Spleen (tissue), 11 donors: Measurements from ENCODE around the gene GARIN6. TPM values are rescaled to one million over a fixed set of nuclear protein-coding genes. Genes with fewer than 3 reads are reported as not detected.

Experiments
- DNase-seq: peaks from one replicate; pipeline ENCODE4 v3.0.0-alpha.2; 2020
- H3K27ac ChIP-seq, 8 donors: fragments of 200-600 bp; sonication (generic) in 7 of 8; 1 replicate in 4 of 8; 2 replicates in 4 of 8; pipeline versions ENCODE4 v1.5.0 to v1.8.0; 2016 to 2021; ENCODE audit warnings: inconsistent platforms in 4 of 8, mild to moderate bottlenecking in 4 of 8, moderate library complexity in 1 of 8
- H3K27me3 ChIP-seq, 7 donors: fragments of 200-600 bp; sonication (generic) in 6 of 7; replicated peaks in 1 of 7; 1 replicate in 4 of 7; 2 replicates in 3 of 7; pipeline versions ENCODE4 v1.5.0 to v1.8.0; 2016 to 2021; ENCODE audit warnings: inconsistent platforms in 3 of 7, mild to moderate bottlenecking in 1 of 7
- H3K36me3 ChIP-seq, 6 donors: fragments of 200-600 bp; sonication (generic) in 5 of 6; 1 replicate in 4 of 6; 2 replicates in 2 of 6; pipeline versions ENCODE4 v1.5.0 to v1.8.0; 2016 to 2021; ENCODE audit warnings: inconsistent platforms in 2 of 6
- H3K4me1 ChIP-seq, 6 donors: fragments of 200-600 bp; sonication (generic) in 5 of 6; 1 replicate in 3 of 6; 2 replicates in 3 of 6; pipeline versions ENCODE4 v1.5.0 to v1.8.0; 2016 to 2021; ENCODE audit warnings: inconsistent platforms in 3 of 6
- H3K4me3 ChIP-seq, 8 donors: fragments of 200-600 bp; sonication (generic) in 7 of 8; 1 replicate in 4 of 8; 2 replicates in 4 of 8; pipeline versions ENCODE4 v1.5.0 to v1.8.0; 2016 to 2021; ENCODE audit warnings: inconsistent platforms in 4 of 8, mild to moderate bottlenecking in 4 of 8, moderate library complexity in 2 of 8
- H3K9me3 ChIP-seq, 8 donors: fragments of 200-600 bp; sonication (generic) in 7 of 8; 1 replicate in 4 of 8; 2 replicates in 4 of 8; pipeline versions ENCODE4 v1.5.0 to v1.8.0; 2016 to 2021; ENCODE audit warnings: inconsistent platforms in 4 of 8
- POLR2A ChIP-seq, 3 donors: fragments of 450-650 bp; IDR thresholded peaks; one replicate each; pipeline ENCODE4 v1.5.1; 2017; ENCODE audit warnings: antibody characterized with exemption in 3 of 3, mild to moderate bottlenecking in 1 of 3
- POLR2AphosphoS5 ChIP-seq, 3 donors: sonication (generic); formaldehyde crosslinking; IDR thresholded peaks; one replicate each; pipeline ENCODE4 v1.5.1; 2017; ENCODE audit warnings: antibody characterized with exemption in 3 of 3
- WGBS, 5 donors: extraction: QIAGEN DNeasy Blood & Tissue Kit in 3 of 5; methylation state at CpG; one replicate each; pipeline versions ENCODE4 v1.1.5 to v1.1.7; 2013 to 2018; 5-methylcytosine and 5-hydroxymethylcytosine counted together
- intact Hi-C: fragments of 100-400 bp; cut with DNase I; formaldehyde crosslinking; loops from one replicate; pipeline ENCODE4 v1.15.0; 2023; ENCODE audit warnings: low total_unique reads
- polyA plus RNA-seq, 3 donors: library from polyadenylated mRNA; stranded (reverse); fragments of 200-250 nt; gene quantifications; one replicate each; pipeline ENCODE4 v1.2.1, GENCODE V29; 2013
- total RNA-seq, 7 donors: library from RNA; depleted of rRNA in 3 of 7; stranded (reverse); fragments of >200 nt in 3 of 7; fragmentation: NEBNext Ultra II Directional in 4 of 7; extraction: Animal tissue kit (Norgen Biotek cat#: 25700) in 4 of 7; gene quantifications; one replicate each; pipeline versions ENCODE4 v1.1.0 to v1.2.1, GENCODE V29; 2016 to 2021
- TF ChIP-seq, protein P1 (sequence below), 11 experiments: fragments of 200-600 bp in 7 of 11; fragments of 450-650 bp in 4 of 11; sonication (generic) in 4 of 11; IDR thresholded peaks in 8 of 11; conservative IDR thresholded peaks in 3 of 11; 1 replicate in 7 of 11; 2 replicates in 4 of 11; pipeline versions ENCODE4 v1.4.0 to v1.8.0; 2016 to 2021; ENCODE audit warnings: antibody characterized with exemption in 11 of 11, inconsistent platforms in 4 of 11, mild to moderate bottlenecking in 1 of 11
- donor health status: healthy with polysubstance abuse.
- donor health status: DM: no; HTN: no; CAD: no; lungs with moderate emphysema.
- donor health status: DM: no; HTN: no; CAD: no.
- donor health status: Bipolar disorder and iron deficiency.
- donor health status: healthy.
- donor health status: DM: no; HTN: no; CAD: no.
- donor health status: DM: yes; HTN: yes; CAD: no.

Gene GARIN6
- total and polyA plus RNA-seq, 10 donors, result not detected

DNA sequence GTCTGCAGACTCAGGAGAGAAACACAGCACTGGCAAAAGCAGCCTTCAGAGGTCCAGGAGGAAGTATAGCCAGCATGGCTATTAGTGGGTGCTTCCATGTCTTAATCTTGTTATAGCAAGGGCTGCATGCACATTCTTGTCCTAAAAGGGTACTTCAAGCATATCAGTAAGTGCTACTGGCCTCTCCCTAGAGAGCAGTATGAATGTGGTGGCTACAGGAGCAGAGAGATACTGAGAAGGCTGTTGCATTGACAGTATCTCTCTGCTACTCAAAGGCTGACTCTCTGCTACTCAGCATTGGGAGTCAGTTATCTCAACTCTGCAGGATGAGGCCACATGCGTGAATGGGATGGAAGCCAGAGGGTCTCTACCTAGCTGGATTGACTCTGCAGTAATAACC, 2.0 kb downstream of the GARIN6 start:
- no peaks in the 10 kb centered on the region for H3K36me3 ChIP-seq
- H3K4me1 ChIP-seq, result no peaks in the 10 kb centered on the region
- H3K27ac ChIP-seq, result no peak overlapping the region
- intact Hi-C loops, result no loop called here
- H3K9me3 ChIP-seq, result no peaks in the 10 kb centered on the region
- DNase-seq, result no peak
- no peak overlapping the region for H3K4me3 ChIP-seq
- no peak for TF ChIP-seq POLR2A (IDR thresholded peaks at IDR 0.05)
- TF ChIP-seq, protein P1, sequence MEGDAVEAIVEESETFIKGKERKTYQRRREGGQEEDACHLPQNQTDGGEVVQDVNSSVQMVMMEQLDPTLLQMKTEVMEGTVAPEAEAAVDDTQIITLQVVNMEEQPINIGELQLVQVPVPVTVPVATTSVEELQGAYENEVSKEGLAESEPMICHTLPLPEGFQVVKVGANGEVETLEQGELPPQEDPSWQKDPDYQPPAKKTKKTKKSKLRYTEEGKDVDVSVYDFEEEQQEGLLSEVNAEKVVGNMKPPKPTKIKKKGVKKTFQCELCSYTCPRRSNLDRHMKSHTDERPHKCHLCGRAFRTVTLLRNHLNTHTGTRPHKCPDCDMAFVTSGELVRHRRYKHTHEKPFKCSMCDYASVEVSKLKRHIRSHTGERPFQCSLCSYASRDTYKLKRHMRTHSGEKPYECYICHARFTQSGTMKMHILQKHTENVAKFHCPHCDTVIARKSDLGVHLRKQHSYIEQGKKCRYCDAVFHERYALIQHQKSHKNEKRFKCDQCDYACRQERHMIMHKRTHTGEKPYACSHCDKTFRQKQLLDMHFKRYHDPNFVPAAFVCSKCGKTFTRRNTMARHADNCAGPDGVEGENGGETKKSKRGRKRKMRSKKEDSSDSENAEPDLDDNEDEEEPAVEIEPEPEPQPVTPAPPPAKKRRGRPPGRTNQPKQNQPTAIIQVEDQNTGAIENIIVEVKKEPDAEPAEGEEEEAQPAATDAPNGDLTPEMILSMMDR (IDR thresholded peaks at IDR 0.05 in 8 of 11, conservative IDR thresholded peaks at IDR 0.05 in 3 of 11), result no peak
- TF ChIP-seq POLR2AphosphoS5 (IDR thresholded peaks at IDR 0.05), result no peak
- no peaks in the 10 kb centered on the region for H3K27me3 ChIP-seq
- 45 to 78% (median 69%) methylated on average over 1 of the region's 1 CpG for WGBS, 5 donors

DNA sequence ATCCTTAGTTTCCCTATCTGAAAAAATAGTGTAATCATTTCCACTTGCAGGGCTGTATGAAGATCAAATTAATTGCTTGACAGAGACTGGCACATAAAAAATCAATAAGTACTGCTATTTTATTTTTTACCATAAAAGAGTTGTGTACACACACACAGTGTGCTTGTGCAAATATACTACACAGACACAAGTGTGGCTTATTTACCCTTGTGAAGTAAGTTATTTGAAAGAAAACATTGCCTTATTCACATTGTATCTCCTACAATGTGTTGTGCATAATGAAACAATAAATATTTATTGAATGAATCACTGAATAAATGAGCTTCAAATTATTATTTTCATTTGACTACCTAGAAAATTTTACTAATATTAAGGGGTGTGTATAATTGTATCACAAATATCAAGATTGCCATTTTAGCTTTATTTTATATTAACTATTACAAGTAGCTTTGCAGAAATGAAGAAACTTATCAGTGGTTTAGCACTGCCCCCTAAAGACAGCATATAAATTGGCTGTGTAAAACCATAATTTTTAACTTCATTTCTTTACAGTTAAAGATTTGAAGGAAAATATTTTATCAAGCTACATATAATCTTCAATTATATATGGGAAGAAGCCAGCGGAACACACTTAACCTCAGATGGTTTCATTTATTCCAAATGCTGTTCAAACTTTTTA, 11.3 kb downstream of the GARIN6 start:
- Histone ChIP-seq H3K36me3 (no peaks in the 10 kb centered on the region), H3K27ac (no peak overlapping the region), H3K4me1 (no peaks in the 10 kb centered on the region), H3K9me3 (no peaks in the 10 kb centered on the region), H3K4me3 (no peak overlapping the region), H3K27me3 (no peaks in the 10 kb centered on the region)
- TF ChIP-seq, protein P1 (IDR thresholded peaks at IDR 0.05 in 8 of 11, conservative IDR thresholded peaks at IDR 0.05 in 3 of 11), result no peak
- TF ChIP-seq POLR2AphosphoS5 (IDR thresholded peaks at IDR 0.05), result no peak
- no peak for TF ChIP-seq POLR2A (IDR thresholded peaks at IDR 0.05)
- intact Hi-C loops, result no loop called here
- DNase-seq, result no peak
- 82 to 94% (median 83%) methylated on average over 1 of the region's 1 CpG for WGBS, 5 donors

DNA sequence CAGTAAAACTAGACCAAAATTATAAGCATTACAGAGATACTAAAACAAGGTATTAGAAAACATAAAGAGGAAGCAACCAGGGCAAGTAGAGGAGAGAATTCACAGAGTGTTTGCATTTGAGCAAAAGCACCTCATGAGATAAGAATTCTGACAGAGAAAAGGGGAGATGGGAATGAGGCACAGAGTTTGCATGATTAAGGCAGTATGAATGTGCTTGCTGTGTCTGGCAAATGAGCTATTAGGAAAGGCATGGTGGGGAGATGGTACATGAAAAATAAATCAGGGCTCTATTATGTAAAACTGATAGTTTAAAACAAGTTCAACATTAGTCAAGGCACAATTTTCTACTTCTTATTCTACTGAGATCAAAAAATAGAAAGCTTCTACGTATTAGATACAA, 23.1 kb downstream of the GARIN6 start:
- Histone ChIP-seq H3K36me3 (no peaks in the 10 kb centered on the region), H3K4me3 (no peak overlapping the region), H3K27me3 (no peaks in the 10 kb centered on the region), H3K27ac (no peak overlapping the region), H3K4me1 (no peaks in the 10 kb centered on the region), H3K9me3 (peaks cover 0 to 18% (median 7%) of the 10 kb centered on the region in 8 donors)
- no peak for DNase-seq
- no peak for TF ChIP-seq POLR2A (IDR thresholded peaks at IDR 0.05)
- TF ChIP-seq POLR2AphosphoS5 (IDR thresholded peaks at IDR 0.05), result no peak
- TF ChIP-seq, protein P1 (IDR thresholded peaks at IDR 0.05 in 8 of 11, conservative IDR thresholded peaks at IDR 0.05 in 3 of 11), result no peak
- WGBS, 5 donors, result 61 to 85% (median 77%) methylated on average over 1 of the region's 1 CpG
- intact Hi-C loops, result no loop called here

DNA sequence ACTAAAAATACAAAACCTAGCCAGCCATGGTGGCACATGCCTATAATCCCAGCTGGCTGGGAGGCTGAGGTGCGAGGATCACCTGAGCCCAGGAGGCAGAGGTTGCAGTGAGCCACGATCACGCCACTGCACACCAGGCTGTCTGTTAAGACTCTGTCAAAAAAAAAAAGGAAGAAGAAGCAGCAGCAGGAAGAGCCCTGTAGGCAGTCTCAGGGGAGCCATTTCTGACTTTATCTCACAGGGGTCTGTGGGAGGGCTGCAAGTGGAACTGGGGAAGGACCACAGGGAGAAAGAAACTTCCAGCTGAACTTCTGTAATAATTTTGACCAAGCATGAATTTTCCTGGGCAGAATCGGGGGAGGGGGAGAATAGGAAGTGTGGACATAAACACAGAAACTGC, 32.7 kb downstream of the GARIN6 start:
- Histone ChIP-seq H3K27me3 (no peaks in the 10 kb centered on the region), H3K4me1 (no peaks in the 10 kb centered on the region), H3K9me3 (peaks cover 0 to 32% (median 9%) of the 10 kb centered on the region in 8 donors), H3K4me3 (no peak overlapping the region), H3K36me3 (no peaks in the 10 kb centered on the region), H3K27ac (no peak overlapping the region)
- no peak for DNase-seq
- no peak for TF ChIP-seq POLR2AphosphoS5 (IDR thresholded peaks at IDR 0.05)
- intact Hi-C loops, result no loop called here
- WGBS, 5 donors, result 48 to 62% (median 54%) methylated on average over 4 of the region's 4 CpGs
